Neural cell (in vitro differentiated cells): Measurements from ENCODE around the gene NDST4. TPM values are rescaled to one million over a fixed set of nuclear protein-coding genes. Genes with fewer than 3 reads are reported as not detected.

Source experiments
- H2AFZ ChIP-seq: fragments of 200-600, 300-800 bp; sonication (generic), shearing (Covaris generic); 2 replicates; pipeline ENCODE4 v1.6.0; 2014; ENCODE audit warnings: low read depth, mild to moderate bottlenecking, antibody characterized with exemption, low read length, moderate library complexity
- H3F3A ChIP-seq: fragments of 200-600 bp; shearing (Covaris generic); 2 replicates; pipeline ENCODE4 v1.6.1; 2016; ENCODE audit warnings: mild to moderate bottlenecking, moderate library complexity, mixed read lengths, antibody characterized with exemption, low read length; ENCODE audit not compliant: insufficient read depth, poor library complexity, severe bottlenecking
- H3K27ac ChIP-seq: fragments of 200-600, 300-800 bp; sonication (generic), shearing (Covaris generic); 2 replicates; pipeline ENCODE4 v1.5.1; 2014; ENCODE audit warnings: mild to moderate bottlenecking, low read length, moderate library complexity
- H3K27me3 ChIP-seq: fragments of 300-800, 200-600 bp; sonication (generic), shearing (Covaris generic); 2 replicates; pipeline ENCODE4 v1.6.0; 2014; ENCODE audit warnings: mild to moderate bottlenecking, low read depth, low read length, moderate library complexity; ENCODE audit not compliant: insufficient read depth
- H3K36me3 ChIP-seq: fragments of 300-800, 200-600 bp; sonication (generic), shearing (Covaris generic); 2 replicates; pipeline ENCODE4 v1.5.1; 2014; ENCODE audit warnings: mild to moderate bottlenecking, antibody characterized with exemption, low read length, moderate library complexity; ENCODE audit not compliant: insufficient read depth
- H3K4me2 ChIP-seq: fragments of 300-800, 200-600 bp; sonication (generic), shearing (Covaris generic); 2 replicates; pipeline ENCODE4 v1.6.0; 2014; ENCODE audit warnings: mild to moderate bottlenecking, low read length
- H3K4me3 ChIP-seq: fragments of 300-800, 200-600 bp; sonication (generic), shearing (Covaris generic); 2 replicates; pipeline ENCODE4 v1.5.1; 2014; ENCODE audit warnings: mild to moderate bottlenecking, low read length, moderate library complexity
- H3K79me2 ChIP-seq: fragments of 200-600 bp; shearing (Covaris generic); replicated peaks from 2 replicates; pipeline ENCODE4 v1.6.0; 2014; ENCODE audit warnings: mild to moderate bottlenecking, low read length, moderate library complexity; ENCODE audit not compliant: insufficient read depth
- H3K9ac ChIP-seq: fragments of 300-800, 200-600 bp; sonication (generic), shearing (Covaris generic); 2 replicates; pipeline ENCODE4 v1.6.1; 2016; ENCODE audit warnings: mild to moderate bottlenecking, low read length, mixed read lengths
- H3K9me2 ChIP-seq: fragments of 200-600 bp; shearing (Covaris generic); 2 replicates; pipeline ENCODE4 v1.6.1; 2016; ENCODE audit warnings: mild to moderate bottlenecking, low read length, mixed read lengths; ENCODE audit not compliant: insufficient read depth
- H3K9me3 ChIP-seq: fragments of 200-600, 300-800 bp; sonication (generic), shearing (Covaris generic); 2 replicates; pipeline ENCODE4 v1.6.1; 2016; ENCODE audit warnings: mild to moderate bottlenecking, mixed run types, low read length, moderate library complexity, mixed read lengths
- H4K20me1 ChIP-seq: fragments of 200-600 bp; shearing (Covaris generic); 2 replicates; pipeline ENCODE4 v1.6.1; 2016; ENCODE audit warnings: mild to moderate bottlenecking, mixed run types; ENCODE audit not compliant: insufficient read depth
- MXI1 ChIP-seq: fragments of 450-650 bp; conservative IDR thresholded peaks from 2 replicates; pipeline ENCODE4 v1.6.1; 2014; ENCODE audit warnings: antibody characterized with exemption, mild to moderate bottlenecking; ENCODE audit not compliant: poor library complexity, severe bottlenecking
- POLR2AphosphoS5 ChIP-seq: IDR thresholded peaks from 2 replicates; pipeline ENCODE4 v1.6.1; 2012
- RAD21 ChIP-seq: fragments of 450-650 bp; conservative IDR thresholded peaks from 2 replicates; pipeline ENCODE4 v1.6.1; 2014; ENCODE audit warnings: antibody characterized with exemption, mild to moderate bottlenecking, moderate library complexity
- SMC3 ChIP-seq: fragments of 450-650 bp; conservative IDR thresholded peaks from 2 replicates; pipeline ENCODE4 v1.6.1; 2014; ENCODE audit warnings: antibody characterized with exemption, mild to moderate bottlenecking, moderate library complexity; ENCODE audit not compliant: poor library complexity
- TAF1 ChIP-seq: IDR thresholded peaks from 2 replicates; pipeline ENCODE4 v1.6.1; 2012; ENCODE audit warnings: low read depth
- polyA plus RNA-seq: library from polyadenylated mRNA; depleted of rRNA; stranded (reverse); fragments of >200 nt; gene quantifications from 2 replicates; pipeline ENCODE4 v1.2.3, GENCODE V29; 2014
- TF ChIP-seq, protein P1 (sequence below): IDR thresholded peaks from 2 replicates; pipeline ENCODE4 v1.6.1; 2012; ENCODE audit warnings: borderline replicate concordance
- TF ChIP-seq, protein P2 (sequence below): fragments of 450-650 bp; IDR thresholded peaks from 2 replicates; pipeline ENCODE4 v1.5.1; 2014; ENCODE audit warnings: antibody characterized with exemption, mild to moderate bottlenecking, moderate library complexity; ENCODE audit not compliant: poor library complexity, severe bottlenecking

Gene NDST4
- polyA plus RNA-seq, 1 donor from 2014 or later = 1.3 TPM

DNA sequence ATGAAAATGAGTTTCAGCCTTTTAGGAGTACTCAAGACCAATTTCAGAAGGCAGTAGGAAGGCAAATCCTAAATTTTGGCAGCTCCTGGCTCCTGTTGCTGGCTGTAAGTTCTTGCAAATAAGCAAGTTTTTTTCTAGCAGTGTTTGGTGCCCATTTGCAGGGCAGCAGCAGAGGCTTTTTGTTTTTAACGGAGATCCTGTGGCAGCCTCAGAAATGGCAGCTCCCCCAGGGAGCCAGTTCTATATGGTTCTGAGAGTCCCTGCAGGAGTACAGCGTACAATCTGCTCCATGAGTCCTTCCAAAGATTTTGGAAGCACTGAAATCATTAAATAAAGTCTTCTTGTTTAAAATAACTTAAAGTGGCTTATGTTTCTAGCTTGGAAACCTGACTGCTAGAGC lies 171.9 kb downstream of the NDST4 start (continued):
- TF ChIP-seq, protein P1, sequence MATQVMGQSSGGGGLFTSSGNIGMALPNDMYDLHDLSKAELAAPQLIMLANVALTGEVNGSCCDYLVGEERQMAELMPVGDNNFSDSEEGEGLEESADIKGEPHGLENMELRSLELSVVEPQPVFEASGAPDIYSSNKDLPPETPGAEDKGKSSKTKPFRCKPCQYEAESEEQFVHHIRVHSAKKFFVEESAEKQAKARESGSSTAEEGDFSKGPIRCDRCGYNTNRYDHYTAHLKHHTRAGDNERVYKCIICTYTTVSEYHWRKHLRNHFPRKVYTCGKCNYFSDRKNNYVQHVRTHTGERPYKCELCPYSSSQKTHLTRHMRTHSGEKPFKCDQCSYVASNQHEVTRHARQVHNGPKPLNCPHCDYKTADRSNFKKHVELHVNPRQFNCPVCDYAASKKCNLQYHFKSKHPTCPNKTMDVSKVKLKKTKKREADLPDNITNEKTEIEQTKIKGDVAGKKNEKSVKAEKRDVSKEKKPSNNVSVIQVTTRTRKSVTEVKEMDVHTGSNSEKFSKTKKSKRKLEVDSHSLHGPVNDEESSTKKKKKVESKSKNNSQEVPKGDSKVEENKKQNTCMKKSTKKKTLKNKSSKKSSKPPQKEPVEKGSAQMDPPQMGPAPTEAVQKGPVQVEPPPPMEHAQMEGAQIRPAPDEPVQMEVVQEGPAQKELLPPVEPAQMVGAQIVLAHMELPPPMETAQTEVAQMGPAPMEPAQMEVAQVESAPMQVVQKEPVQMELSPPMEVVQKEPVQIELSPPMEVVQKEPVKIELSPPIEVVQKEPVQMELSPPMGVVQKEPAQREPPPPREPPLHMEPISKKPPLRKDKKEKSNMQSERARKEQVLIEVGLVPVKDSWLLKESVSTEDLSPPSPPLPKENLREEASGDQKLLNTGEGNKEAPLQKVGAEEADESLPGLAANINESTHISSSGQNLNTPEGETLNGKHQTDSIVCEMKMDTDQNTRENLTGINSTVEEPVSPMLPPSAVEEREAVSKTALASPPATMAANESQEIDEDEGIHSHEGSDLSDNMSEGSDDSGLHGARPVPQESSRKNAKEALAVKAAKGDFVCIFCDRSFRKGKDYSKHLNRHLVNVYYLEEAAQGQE = no peak

DNA sequence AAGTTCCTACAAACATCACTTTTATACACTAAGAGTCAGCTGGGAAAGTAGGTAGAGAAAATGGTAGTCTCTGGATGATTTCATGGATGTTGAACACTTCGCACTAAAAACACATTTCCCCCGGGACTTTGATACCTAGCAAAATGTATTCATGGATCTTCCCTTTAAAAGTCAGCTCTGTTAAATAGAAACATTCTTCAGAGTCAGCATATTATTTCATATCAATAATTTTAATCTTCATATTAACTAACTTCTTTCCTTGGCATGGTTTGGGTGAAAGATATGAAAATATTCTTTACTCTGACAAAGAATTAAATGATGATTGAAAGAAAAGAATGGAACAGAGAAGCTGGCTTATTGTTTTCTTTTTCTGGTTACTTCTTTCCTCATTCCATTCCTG lies 185.5 kb downstream of the NDST4 start:
- H3K9me3 ChIP-seq = no peaks in the 10 kb centered on the region
- H3F3A ChIP-seq = no peaks in the 10 kb centered on the region
- no peak overlapping the region for H2AFZ ChIP-seq
- H3K4me2 ChIP-seq = no peak overlapping the region
- H3K9ac ChIP-seq = no peak overlapping the region
- H3K27ac ChIP-seq = no peak overlapping the region
- no peaks in the 10 kb centered on the region for H3K79me2 ChIP-seq
- H3K9me2 ChIP-seq = no peaks in the 10 kb centered on the region
- H3K36me3 ChIP-seq = no peaks in the 10 kb centered on the region
- TF ChIP-seq TAF1 = no peak
- TF ChIP-seq MXI1 = no peak
- TF ChIP-seq, protein P1 = no peak
- no peak for TF ChIP-seq RAD21
- TF ChIP-seq SMC3 = no peak
- TF ChIP-seq, protein P2, sequence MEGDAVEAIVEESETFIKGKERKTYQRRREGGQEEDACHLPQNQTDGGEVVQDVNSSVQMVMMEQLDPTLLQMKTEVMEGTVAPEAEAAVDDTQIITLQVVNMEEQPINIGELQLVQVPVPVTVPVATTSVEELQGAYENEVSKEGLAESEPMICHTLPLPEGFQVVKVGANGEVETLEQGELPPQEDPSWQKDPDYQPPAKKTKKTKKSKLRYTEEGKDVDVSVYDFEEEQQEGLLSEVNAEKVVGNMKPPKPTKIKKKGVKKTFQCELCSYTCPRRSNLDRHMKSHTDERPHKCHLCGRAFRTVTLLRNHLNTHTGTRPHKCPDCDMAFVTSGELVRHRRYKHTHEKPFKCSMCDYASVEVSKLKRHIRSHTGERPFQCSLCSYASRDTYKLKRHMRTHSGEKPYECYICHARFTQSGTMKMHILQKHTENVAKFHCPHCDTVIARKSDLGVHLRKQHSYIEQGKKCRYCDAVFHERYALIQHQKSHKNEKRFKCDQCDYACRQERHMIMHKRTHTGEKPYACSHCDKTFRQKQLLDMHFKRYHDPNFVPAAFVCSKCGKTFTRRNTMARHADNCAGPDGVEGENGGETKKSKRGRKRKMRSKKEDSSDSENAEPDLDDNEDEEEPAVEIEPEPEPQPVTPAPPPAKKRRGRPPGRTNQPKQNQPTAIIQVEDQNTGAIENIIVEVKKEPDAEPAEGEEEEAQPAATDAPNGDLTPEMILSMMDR = no peak
- no peaks in the 10 kb centered on the region for H4K20me1 ChIP-seq
- no peak overlapping the region for H3K4me3 ChIP-seq
- no peaks in the 10 kb centered on the region for H3K27me3 ChIP-seq

DNA sequence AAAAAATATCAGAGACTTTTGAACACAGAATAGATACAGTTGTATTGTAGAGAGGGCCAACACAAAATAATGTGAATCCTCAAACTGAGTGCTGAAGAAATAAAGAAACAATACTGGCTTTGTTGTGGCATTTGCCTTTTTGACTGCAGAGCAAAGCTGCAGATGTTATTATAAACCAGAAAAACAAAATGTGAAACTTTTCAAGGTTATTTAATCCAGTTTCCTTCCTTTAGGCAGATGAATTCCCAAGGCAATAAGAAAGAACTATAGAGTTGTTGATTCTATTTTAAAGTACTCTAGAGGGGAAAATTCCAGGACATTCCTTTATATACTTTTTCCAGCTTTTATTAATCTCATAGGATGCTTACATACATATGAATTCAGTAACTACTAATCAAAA lies 186.8 kb downstream of the NDST4 start:
- H3K27ac ChIP-seq = no peak overlapping the region

More for the DNA sequence above, 186.8 kb downstream of the NDST4 start:
- no peak overlapping the region for H3K9ac ChIP-seq
- no peaks in the 10 kb centered on the region for H3K36me3 ChIP-seq
- no peak overlapping the region for H3K4me2 ChIP-seq
- H3K9me2 ChIP-seq = no peaks in the 10 kb centered on the region
- no peak for TF ChIP-seq MXI1
- TF ChIP-seq POLR2AphosphoS5 = no peak
- no peaks in the 10 kb centered on the region for H4K20me1 ChIP-seq
- H3K79me2 ChIP-seq = no peaks in the 10 kb centered on the region
- no peaks in the 10 kb centered on the region for H3K27me3 ChIP-seq
- no peaks in the 10 kb centered on the region for H3F3A ChIP-seq
- H3K4me3 ChIP-seq = no peak overlapping the region
- H2AFZ ChIP-seq = no peak overlapping the region
- H3K9me3 ChIP-seq = no peaks in the 10 kb centered on the region
